ENCODE measurements around the gene HMGA1. TPM values are rescaled to one million over a fixed set of nuclear protein-coding genes. Genes with fewer than 3 reads are reported as not detected.
A peak's percentile ranks its signal among the peaks of the same experiment; 100 is the strongest.

HMGA1 gene
- total and polyA plus RNA-seq, 2 of the 13 experiments (the other 11 are each of a cell fraction or from before 2014, with no cell fraction given) = 117 to 145 TPM

DNA sequence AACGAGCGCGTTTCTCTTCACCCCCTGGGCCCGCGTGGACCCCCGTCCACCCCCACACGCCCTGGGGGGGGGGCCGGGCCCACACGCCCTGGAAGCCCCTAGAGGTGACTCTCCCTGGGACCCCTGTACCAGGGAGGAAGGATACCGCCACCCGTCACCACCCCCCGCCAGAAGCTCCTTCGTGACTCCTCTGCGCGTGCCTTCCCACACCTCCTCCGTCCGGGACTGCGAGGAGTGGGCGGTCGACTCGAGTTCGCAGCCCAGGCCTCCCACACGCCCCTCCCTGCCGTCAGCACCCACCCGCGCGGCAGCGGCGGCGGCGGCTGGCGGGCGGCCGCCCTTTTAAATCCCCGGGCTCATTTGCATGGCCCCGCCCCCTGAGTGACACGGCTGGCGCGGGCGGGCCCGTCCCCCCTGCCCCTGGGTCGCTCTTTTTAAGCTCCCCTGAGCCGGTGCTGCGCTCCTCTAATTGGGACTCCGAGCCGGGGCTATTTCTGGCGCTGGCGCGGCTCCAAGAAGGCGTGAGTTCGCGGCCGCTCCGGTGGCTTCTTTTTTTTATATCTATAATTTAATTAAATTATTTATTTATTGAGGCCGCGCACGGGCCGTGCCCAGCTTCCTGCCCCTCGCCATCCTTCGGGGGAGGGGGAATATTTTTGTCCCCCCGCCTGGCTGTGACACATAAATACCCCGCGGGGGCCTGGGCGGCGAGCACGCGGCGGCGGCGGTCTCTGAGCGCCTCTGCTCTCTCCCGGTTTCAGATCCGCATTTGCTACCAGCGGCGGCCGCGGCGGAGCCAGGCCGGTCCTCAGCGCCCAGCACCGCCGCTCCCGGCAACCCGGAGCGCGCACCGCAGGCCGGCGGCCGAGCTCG is at the start of gene HMGA1 (continued):
- TF ChIP-seq, protein P1, sequence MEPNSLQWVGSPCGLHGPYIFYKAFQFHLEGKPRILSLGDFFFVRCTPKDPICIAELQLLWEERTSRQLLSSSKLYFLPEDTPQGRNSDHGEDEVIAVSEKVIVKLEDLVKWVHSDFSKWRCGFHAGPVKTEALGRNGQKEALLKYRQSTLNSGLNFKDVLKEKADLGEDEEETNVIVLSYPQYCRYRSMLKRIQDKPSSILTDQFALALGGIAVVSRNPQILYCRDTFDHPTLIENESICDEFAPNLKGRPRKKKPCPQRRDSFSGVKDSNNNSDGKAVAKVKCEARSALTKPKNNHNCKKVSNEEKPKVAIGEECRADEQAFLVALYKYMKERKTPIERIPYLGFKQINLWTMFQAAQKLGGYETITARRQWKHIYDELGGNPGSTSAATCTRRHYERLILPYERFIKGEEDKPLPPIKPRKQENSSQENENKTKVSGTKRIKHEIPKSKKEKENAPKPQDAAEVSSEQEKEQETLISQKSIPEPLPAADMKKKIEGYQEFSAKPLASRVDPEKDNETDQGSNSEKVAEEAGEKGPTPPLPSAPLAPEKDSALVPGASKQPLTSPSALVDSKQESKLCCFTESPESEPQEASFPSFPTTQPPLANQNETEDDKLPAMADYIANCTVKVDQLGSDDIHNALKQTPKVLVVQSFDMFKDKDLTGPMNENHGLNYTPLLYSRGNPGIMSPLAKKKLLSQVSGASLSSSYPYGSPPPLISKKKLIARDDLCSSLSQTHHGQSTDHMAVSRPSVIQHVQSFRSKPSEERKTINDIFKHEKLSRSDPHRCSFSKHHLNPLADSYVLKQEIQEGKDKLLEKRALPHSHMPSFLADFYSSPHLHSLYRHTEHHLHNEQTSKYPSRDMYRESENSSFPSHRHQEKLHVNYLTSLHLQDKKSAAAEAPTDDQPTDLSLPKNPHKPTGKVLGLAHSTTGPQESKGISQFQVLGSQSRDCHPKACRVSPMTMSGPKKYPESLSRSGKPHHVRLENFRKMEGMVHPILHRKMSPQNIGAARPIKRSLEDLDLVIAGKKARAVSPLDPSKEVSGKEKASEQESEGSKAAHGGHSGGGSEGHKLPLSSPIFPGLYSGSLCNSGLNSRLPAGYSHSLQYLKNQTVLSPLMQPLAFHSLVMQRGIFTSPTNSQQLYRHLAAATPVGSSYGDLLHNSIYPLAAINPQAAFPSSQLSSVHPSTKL (CRISPR knock-in tag; IDR thresholded peaks at IDR 0.05) = peak; percentile 14; the same call in 1 of the 2 replicates
- TF ChIP-seq MAFK (conservative IDR thresholded peaks at IDR 0.05 in 1 of 2, IDR thresholded peaks at IDR 0.05 in 1 of 2; ENCODE audit: low read length in 2 of 2) (no peak), HNRNPLL (IDR thresholded peaks at IDR 0.05; ENCODE audit: low read depth, low read length, poor library complexity, severe bottlenecking) (peak; percentile 65), ATF1 (CRISPR knock-in tag; IDR thresholded peaks at IDR 0.05) (no peak), ZSCAN21 (CRISPR knock-in tag; IDR thresholded peaks at IDR 0.05; ENCODE audit: borderline replicate concordance) (peak; percentile 42; the same call in 1 of the 2 replicates), SMC3 (IDR thresholded peaks at IDR 0.05; ENCODE audit: low read length) (no peak), ZFY (CRISPR knock-in tag; IDR thresholded peaks at IDR 0.05) (peak; percentile 37), ZNF772 (CRISPR knock-in tag; IDR thresholded peaks at IDR 0.05) (0 out of 2 replicates have a peak, but pooled peaks have one; percentile 63), ZNF510 (CRISPR knock-in tag; IDR thresholded peaks at IDR 0.05; ENCODE audit: low read depth) (0 out of 2 replicates have a peak, but pooled peaks have one; percentile 63), SNAPC2 (CRISPR knock-in tag; IDR thresholded peaks at IDR 0.05) (0 out of 2 replicates have a peak, but pooled peaks have one; percentile 52), AGO2 (optimal IDR thresholded peaks at IDR 0.05; ENCODE audit: low read depth, low read length) (peak; percentile 62), CAMTA2 (CRISPR knock-in tag; IDR thresholded peaks at IDR 0.05; ENCODE audit: borderline replicate concordance) (0 out of 2 replicates have a peak, but pooled peaks have one; percentile 58), TBX2 (CRISPR knock-in tag; IDR thresholded peaks at IDR 0.05; ENCODE audit: borderline replicate concordance) (peak; percentile 60; the same call in 1 of the 2 replicates), ZNF235 (CRISPR knock-in tag; IDR thresholded peaks at IDR 0.05; ENCODE audit: borderline replicate concordance) (peak; percentile 85), RBM22 (optimal IDR thresholded peaks at IDR 0.05; ENCODE audit: low read length) (no peak)
- TF ChIP-seq, protein P2, sequence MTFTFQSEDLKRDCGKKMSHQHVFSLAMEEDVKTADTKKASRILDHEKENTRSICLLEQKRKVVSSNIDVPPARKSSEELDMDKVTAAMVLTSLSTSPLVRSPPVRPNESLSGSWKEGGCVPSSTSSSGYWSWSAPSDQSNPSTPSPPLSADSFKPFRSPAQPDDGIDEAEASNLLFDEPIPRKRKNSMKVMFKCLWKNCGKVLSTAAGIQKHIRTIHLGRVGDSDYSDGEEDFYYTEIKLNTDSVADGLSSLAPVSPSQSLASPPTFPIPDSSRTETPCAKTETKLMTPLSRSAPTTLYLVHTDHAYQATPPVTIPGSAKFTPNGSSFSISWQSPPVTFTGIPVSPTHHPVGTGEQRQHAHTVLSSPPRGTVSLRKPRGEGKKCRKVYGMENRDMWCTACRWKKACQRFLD (CRISPR knock-in tag; IDR thresholded peaks at IDR 0.05; ENCODE audit: borderline replicate concordance) = 0 out of 2 replicates have a peak, but pooled peaks have one; percentile 42
- TF ChIP-seq, protein P3, sequence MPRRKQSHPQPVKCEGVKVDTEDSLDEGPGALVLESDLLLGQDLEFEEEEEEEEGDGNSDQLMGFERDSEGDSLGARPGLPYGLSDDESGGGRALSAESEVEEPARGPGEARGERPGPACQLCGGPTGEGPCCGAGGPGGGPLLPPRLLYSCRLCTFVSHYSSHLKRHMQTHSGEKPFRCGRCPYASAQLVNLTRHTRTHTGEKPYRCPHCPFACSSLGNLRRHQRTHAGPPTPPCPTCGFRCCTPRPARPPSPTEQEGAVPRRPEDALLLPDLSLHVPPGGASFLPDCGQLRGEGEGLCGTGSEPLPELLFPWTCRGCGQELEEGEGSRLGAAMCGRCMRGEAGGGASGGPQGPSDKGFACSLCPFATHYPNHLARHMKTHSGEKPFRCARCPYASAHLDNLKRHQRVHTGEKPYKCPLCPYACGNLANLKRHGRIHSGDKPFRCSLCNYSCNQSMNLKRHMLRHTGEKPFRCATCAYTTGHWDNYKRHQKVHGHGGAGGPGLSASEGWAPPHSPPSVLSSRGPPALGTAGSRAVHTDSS (CRISPR knock-in tag; conservative IDR thresholded peaks at IDR 0.05) = no peak
- TF ChIP-seq, protein P4, sequence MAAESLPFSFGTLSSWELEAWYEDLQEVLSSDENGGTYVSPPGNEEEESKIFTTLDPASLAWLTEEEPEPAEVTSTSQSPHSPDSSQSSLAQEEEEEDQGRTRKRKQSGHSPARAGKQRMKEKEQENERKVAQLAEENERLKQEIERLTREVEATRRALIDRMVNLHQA (CRISPR knock-in tag; IDR thresholded peaks at IDR 0.05) = no peak
- TF ChIP-seq, protein P5, sequence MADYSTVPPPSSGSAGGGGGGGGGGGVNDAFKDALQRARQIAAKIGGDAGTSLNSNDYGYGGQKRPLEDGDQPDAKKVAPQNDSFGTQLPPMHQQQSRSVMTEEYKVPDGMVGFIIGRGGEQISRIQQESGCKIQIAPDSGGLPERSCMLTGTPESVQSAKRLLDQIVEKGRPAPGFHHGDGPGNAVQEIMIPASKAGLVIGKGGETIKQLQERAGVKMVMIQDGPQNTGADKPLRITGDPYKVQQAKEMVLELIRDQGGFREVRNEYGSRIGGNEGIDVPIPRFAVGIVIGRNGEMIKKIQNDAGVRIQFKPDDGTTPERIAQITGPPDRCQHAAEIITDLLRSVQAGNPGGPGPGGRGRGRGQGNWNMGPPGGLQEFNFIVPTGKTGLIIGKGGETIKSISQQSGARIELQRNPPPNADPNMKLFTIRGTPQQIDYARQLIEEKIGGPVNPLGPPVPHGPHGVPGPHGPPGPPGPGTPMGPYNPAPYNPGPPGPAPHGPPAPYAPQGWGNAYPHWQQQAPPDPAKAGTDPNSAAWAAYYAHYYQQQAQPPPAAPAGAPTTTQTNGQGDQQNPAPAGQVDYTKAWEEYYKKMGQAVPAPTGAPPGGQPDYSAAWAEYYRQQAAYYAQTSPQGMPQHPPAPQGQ (CRISPR knock-in tag; IDR thresholded peaks at IDR 0.05; ENCODE audit: borderline replicate concordance) = no peak

Data from HepG2 (cell line).